Choroid plexus epithelial cell (primary cell): ENCODE measurements around the gene DCST1.

Experiments
- DNase-seq: peaks from one replicate; pipeline ENCODE4 v3.0.0-alpha.2; 2010; ENCODE audit warnings: low read depth
- H3K4me3 ChIP-seq: 2 replicates; pipeline ENCODE4 v1.5.1; 2011; ENCODE audit warnings: low read depth, mild to moderate bottlenecking, control low read depth, low read length, moderate library complexity
- CTCF ChIP-seq: conservative IDR thresholded peaks from 2 replicates; pipeline ENCODE4 v1.5.1; 2011; ENCODE audit warnings: low read depth, mild to moderate bottlenecking, control low read depth, inconsistent platforms, low read length, moderate library complexity

Gene DCST1

GRCh38 chr1:155063550-155064110 is 30.0 kb downstream of the DCST1 start, which contains the start of gene EFNA4:
TSS of gene EFNA4 (plus strand) at chr1:155063740. CDS start at chr1:155063824, 84 bp downstream.
- DNase-seq, result peak; percentile 88
- TF ChIP-seq CTCF, result no peak
- H3K4me3 ChIP-seq, result peak within 1 kb of the TSS; percentile 94

- peak overlapping the region; percentile 94 for H3K4me3 ChIP-seq
- no peak for TF ChIP-seq CTCF
- peak; percentile 39 for DNase-seq
These were observed 30.6 kb downstream of the DCST1 start for GRCh38 chr1:155064111-155064831.

GRCh38 chr1:155064832-155065429 is 31.3 kb downstream of the DCST1 start:
- DNase-seq, result no peak
- no peak overlapping the region for H3K4me3 ChIP-seq
- no peak for TF ChIP-seq CTCF

- no peak for DNase-seq
- no peak overlapping the region for H3K4me3 ChIP-seq
- TF ChIP-seq CTCF, result no peak
These were observed 33.2 kb downstream of the DCST1 start for GRCh38 chr1:155066777-155067176.

GRCh38 chr1:155068599-155068998 is 35.0 kb downstream of the DCST1 start:
- H3K4me3 ChIP-seq, result no peak overlapping the region
- no peak for TF ChIP-seq CTCF
- DNase-seq, result no peak

- TF ChIP-seq CTCF, result no peak
- no peak overlapping the region for H3K4me3 ChIP-seq
- no peak for DNase-seq
These were observed 36.0 kb downstream of the DCST1 start for GRCh38 chr1:155069551-155070157.
